ENCODE results near the gene TEP1. TPM values are rescaled to one million over a fixed set of nuclear protein-coding genes. Genes with fewer than 3 reads are reported as not detected.
A peak's percentile ranks its signal among the peaks of the same experiment; 100 is the strongest.

Gene TEP1
- total RNA-seq = 25.6 and 33.3 TPM in 2 replicates

DNA sequence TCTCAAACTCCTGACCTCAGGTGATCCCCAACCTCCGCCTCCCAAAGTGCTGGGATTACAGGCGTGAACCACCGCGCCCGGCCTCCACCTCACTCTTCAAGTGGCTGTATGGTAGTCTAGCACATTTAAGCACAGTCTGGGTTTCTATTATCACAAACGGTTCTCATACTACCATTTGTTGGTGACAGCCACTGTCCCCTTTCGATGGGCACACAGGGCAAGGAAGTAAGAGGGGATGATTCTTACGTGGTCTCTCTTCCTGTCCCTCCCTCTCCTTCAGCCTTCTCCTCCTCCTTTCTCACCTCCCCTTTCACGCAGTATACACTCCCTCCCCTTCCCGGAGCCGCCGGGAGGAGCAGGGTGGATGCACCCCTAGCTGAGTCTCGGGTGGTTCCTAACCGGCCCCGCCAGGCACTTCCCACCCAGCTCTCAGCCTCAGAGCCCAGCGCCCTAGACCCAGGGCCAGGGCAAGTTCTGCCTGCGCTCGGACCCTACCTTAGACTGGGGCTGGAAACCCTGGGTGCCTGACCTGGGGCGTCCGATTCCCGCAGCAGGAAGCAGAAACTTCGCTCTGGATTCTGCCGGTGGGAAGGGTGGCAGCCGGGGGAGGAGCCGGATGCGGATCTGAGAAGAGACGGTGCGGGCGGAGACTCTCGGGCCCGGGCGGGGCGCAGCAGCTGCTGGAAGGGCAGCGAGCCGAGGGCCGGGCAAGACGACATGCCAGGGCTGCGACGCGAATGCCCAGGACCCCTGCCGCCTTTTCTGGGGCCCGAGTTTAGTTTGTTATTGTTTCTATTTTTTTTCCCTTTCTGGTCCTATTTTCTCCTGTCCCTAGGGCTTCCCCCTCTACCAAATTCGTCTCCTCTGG is at the start of gene TEP1:
TEP1 (minus strand) TSS at position 626 of the 868 bp plus-strand sequence. CDS start 5,062 bp downstream, outside the sequence.
- Histone ChIP-seq H3K4me1 (ENCODE audit: insufficient read depth, low read length) (peaks cover 16% of the 10 kb centered on the region), H3K27ac (ENCODE audit: low read depth, low read length) (peak within 1 kb of the TSS; percentile 85), H4K20me1 (ENCODE audit: insufficient read depth, low read length) (peaks cover 10% of the 10 kb centered on the region), H3K9me3 (ENCODE audit: low read depth, low read length) (no peaks in the 10 kb centered on the region), H3K36me3 (ENCODE audit: insufficient read depth, low read length) (peaks cover 4% of the 10 kb centered on the region), H2AFZ (ENCODE audit: low read length) (peak within 1 kb of the TSS; percentile 98), H3K79me2 (ENCODE audit: insufficient read depth, low read length) (peaks cover 34% of the 10 kb centered on the region), H3K27me3 (ENCODE audit: insufficient read depth, low read length) (no peaks in the 10 kb centered on the region), H3K4me3 (ENCODE audit: insufficient read depth, low read length) (peak within 1 kb of the TSS; percentile 98), H3K4me2 (ENCODE audit: insufficient read depth, low read length) (peak within 1 kb of the TSS; percentile 93)
- peak; percentile 95 for DNase-seq (ENCODE audit: insufficient read length, low spot score, missing footprints)
- TF ChIP-seq, protein P1, sequence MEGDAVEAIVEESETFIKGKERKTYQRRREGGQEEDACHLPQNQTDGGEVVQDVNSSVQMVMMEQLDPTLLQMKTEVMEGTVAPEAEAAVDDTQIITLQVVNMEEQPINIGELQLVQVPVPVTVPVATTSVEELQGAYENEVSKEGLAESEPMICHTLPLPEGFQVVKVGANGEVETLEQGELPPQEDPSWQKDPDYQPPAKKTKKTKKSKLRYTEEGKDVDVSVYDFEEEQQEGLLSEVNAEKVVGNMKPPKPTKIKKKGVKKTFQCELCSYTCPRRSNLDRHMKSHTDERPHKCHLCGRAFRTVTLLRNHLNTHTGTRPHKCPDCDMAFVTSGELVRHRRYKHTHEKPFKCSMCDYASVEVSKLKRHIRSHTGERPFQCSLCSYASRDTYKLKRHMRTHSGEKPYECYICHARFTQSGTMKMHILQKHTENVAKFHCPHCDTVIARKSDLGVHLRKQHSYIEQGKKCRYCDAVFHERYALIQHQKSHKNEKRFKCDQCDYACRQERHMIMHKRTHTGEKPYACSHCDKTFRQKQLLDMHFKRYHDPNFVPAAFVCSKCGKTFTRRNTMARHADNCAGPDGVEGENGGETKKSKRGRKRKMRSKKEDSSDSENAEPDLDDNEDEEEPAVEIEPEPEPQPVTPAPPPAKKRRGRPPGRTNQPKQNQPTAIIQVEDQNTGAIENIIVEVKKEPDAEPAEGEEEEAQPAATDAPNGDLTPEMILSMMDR (IDR thresholded peaks at IDR 0.05; ENCODE audit: extremely low read depth, low read depth, low read length) = no peak

DNA sequence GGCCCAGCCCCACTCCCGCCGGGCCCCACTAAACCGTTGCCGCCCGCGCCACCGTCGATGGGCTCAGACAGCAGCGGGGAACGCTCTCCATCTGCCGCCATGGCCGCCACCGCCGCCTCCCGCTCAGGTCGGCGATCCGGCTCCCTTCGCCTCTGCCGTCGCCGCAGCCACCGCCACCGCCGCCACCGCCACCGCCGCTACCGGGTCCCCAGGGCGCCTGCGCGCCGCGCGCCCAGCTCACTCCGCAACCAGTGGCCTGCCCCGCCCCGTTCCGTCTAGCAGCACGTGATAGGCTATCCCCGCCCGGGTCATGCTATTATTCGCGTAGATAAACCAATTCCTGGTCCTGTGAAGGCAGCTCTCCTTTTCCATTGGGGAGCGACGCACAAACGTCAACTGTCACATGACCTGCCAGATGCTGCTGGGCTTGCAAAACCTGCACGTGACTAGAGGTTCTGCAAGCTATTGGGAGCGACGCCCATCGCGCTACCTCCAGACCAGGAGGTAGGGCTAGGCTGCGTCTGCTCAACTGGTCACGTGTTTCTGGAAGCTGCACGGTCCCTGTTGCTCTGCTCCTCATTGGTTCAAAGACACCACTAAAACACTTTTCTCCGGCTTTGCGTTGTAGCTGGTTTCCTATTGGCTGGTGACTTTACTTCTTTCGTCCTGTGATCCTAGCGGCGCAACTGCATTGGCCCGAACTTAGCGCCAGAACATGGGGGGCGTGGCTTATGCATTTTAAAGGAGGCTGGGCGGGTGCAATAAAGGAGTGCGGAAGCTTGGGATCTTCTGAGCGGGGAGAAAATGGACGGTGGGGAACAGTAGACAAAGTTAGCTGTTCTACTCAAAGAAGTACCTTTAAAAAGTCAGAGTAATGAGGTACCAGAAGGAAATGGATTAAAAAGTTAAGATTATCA is 48.2 kb upstream of the TEP1 start, which contains the start of gene PIP4P1:
PIP4P1 (minus strand) TSS at position 210 of the 917 bp plus-strand sequence; CDS start at position 101, 109 bp downstream.
- H2AFZ ChIP-seq (ENCODE audit: low read length) = peak within 1 kb of the TSS; percentile 87
- peak within 1 kb of the TSS; percentile 82 for H3K27ac ChIP-seq (ENCODE audit: low read depth, low read length)
- peak within 1 kb of the TSS; percentile 98 for H3K4me2 ChIP-seq (ENCODE audit: insufficient read depth, low read length)
- peaks cover 5% of the 10 kb centered on the region for H3K27me3 ChIP-seq (ENCODE audit: insufficient read depth, low read length)
- DNase-seq (ENCODE audit: insufficient read length, low spot score, missing footprints) = peak; percentile 99
- H3K9me3 ChIP-seq (ENCODE audit: low read depth, low read length) = no peaks in the 10 kb centered on the region
- peaks cover 35% of the 10 kb centered on the region for H3K36me3 ChIP-seq (ENCODE audit: insufficient read depth, low read length)
- H4K20me1 ChIP-seq (ENCODE audit: insufficient read depth, low read length) = peaks cover 7% of the 10 kb centered on the region
- peaks cover 19% of the 10 kb centered on the region for H3K4me1 ChIP-seq (ENCODE audit: insufficient read depth, low read length)
- TF ChIP-seq, protein P1 (IDR thresholded peaks at IDR 0.05; ENCODE audit: extremely low read depth, low read depth, low read length) = no peak
- H3K79me2 ChIP-seq (ENCODE audit: insufficient read depth, low read length) = peaks cover 46% of the 10 kb centered on the region
- peak within 1 kb of the TSS; percentile 88 for H3K4me3 ChIP-seq (ENCODE audit: insufficient read depth, low read length)

DNA sequence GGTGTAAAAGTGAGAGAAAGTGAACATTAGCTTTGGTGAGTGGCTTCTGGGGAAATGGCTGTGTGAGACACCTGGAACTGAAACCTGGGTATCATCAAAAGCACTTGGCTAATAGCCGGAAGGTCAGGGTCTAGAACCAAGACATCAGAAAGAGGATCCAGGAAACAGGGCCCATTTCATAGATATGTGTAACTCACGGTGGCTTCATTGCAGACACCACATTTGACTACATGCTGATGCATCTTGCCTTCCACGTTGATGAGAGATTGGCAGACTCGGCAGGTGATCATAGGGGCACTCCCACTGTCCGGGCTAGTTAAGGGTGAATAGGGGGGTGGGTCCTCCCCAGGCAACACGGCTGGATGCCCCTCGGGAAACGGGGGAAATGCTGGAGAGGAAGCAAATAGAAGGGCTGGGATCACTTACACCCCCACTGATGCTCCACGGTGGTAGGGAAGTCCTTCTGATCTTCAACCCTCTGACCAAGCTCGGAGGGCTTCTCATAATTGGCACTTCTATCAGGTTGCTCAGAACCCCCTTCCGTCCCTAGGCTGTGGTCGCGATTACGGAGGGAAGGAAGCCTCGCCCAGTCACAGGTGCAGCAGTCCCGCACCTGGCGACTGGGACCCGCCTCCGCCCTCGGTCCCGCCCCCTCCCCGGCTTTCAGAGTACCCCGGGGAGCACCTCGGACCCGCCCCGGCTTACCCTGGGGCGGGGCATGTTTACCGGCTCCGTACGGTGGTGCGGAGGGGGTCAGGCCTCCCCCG is 47.3 kb upstream of the TEP1 start:
- Histone ChIP-seq H3K4me1 (ENCODE audit: insufficient read depth, low read length) (peaks cover 26% of the 10 kb centered on the region), H4K20me1 (ENCODE audit: insufficient read depth, low read length) (peaks cover 9% of the 10 kb centered on the region), H3K4me2 (ENCODE audit: insufficient read depth, low read length) (peak overlapping the region; percentile 98), H3K79me2 (ENCODE audit: insufficient read depth, low read length) (peaks cover 52% of the 10 kb centered on the region), H3K4me3 (ENCODE audit: insufficient read depth, low read length) (peak overlapping the region; percentile 88), H3K9me3 (ENCODE audit: low read depth, low read length) (no peaks in the 10 kb centered on the region), H3K27me3 (ENCODE audit: insufficient read depth, low read length) (peaks cover under 1% of the 10 kb centered on the region), H3K36me3 (ENCODE audit: insufficient read depth, low read length) (peaks cover 37% of the 10 kb centered on the region), H3K27ac (ENCODE audit: low read depth, low read length) (peak overlapping the region; percentile 82), H2AFZ (ENCODE audit: low read length) (peak overlapping the region; percentile 31)
- TF ChIP-seq, protein P1 (IDR thresholded peaks at IDR 0.05; ENCODE audit: extremely low read depth, low read depth, low read length) = no peak
- peak; percentile 80 for DNase-seq (ENCODE audit: insufficient read length, low spot score, missing footprints)

All from osteoblast (primary cell).